HepG2 (cell line): ENCODE data around the gene NDUFA8. TPM values are rescaled to one million over a fixed set of nuclear protein-coding genes. Genes with fewer than 3 reads are reported as not detected.

Experiments
- SETDB1 ChIP-seq: sonication (generic); formaldehyde crosslinking; IDR thresholded peaks from 2 replicates; pipeline ENCODE4 v1.5.1; 2020; ENCODE audit warnings: missing genetic modification reagents, mild to moderate bottlenecking, borderline replicate concordance
- SIN3A ChIP-seq: IDR thresholded peaks from 2 replicates; pipeline ENCODE4 v1.6.1; 2011; ENCODE audit warnings: low read depth, mild to moderate bottlenecking, control low read depth, low read length, borderline replicate concordance
- SKI ChIP-seq: fragments of 450-650 bp; IDR thresholded peaks from one replicate; pipeline ENCODE4 v1.6.1; 2018; ENCODE audit warnings: mild to moderate bottlenecking; ENCODE audit not compliant: partially characterized antibody
- SNAPC2 ChIP-seq: sonication (generic); formaldehyde crosslinking; IDR thresholded peaks from 2 replicates; pipeline ENCODE4 v1.8.1; 2022; ENCODE audit warnings: mild to moderate bottlenecking, missing genetic modification reagents
- ZBTB20 ChIP-seq: sonication (generic); formaldehyde crosslinking; IDR thresholded peaks from 2 replicates; pipeline ENCODE4 v1.8.1; 2023; ENCODE audit warnings: missing genetic modification reagents, low read depth, mild to moderate bottlenecking, borderline replicate concordance
- ZBTB39 ChIP-seq: sonication (generic); formaldehyde crosslinking; IDR thresholded peaks from 2 replicates; pipeline ENCODE4 v1.5.0; 2020; ENCODE audit warnings: missing genetic modification reagents
- ZNF124 ChIP-seq: sonication (generic); formaldehyde crosslinking; IDR thresholded peaks from 2 replicates; pipeline ENCODE4 v1.4.0; 2020; ENCODE audit warnings: missing genetic modification reagents
- ZNF567 ChIP-seq: sonication (generic); formaldehyde crosslinking; IDR thresholded peaks from 2 replicates; pipeline ENCODE4 v1.8.1; 2023; ENCODE audit warnings: mild to moderate bottlenecking, missing genetic modification reagents, borderline replicate concordance
- ZNF747 ChIP-seq: sonication (generic); formaldehyde crosslinking; IDR thresholded peaks from 2 replicates; pipeline ENCODE4 v1.8.1; 2023; ENCODE audit warnings: missing genetic modification reagents, mild to moderate bottlenecking, borderline replicate concordance
- ZNF790 ChIP-seq: sonication (generic); formaldehyde crosslinking; IDR thresholded peaks from 2 replicates; pipeline ENCODE4 v1.8.0; 2022; ENCODE audit warnings: missing genetic modification reagents, mild to moderate bottlenecking, borderline replicate concordance
- ZNF891 ChIP-seq: sonication (generic); formaldehyde crosslinking; IDR thresholded peaks from 2 replicates; pipeline ENCODE4 v1.5.0; 2020; ENCODE audit warnings: mild to moderate bottlenecking, missing genetic modification reagents
- polyA plus RNA-seq, 8 experiments: library from polyadenylated mRNA; depleted of rRNA in 3 of 8; stranded (reverse) in 7 of 8; unstranded in 1 of 8; fragments of >200 nt; fragmentation: Illumina TruSeq in 4 of 8; extraction: Trizol in 4 of 8; gene quantifications; 2 replicates each; pipeline versions ENCODE4 v1.2.1 to v1.2.3, GENCODE V29; 2011 to 2016; ENCODE audit warnings: low read depth in 4 of 8, missing spikeins in 1 of 8, mixed read lengths in 1 of 8; ENCODE audit not compliant: insufficient read depth in 1 of 8
- total RNA-seq, 5 experiments: library from RNA; depleted of rRNA; stranded (reverse); fragments of >200 nt; fragmentation: Illumina TruSeq; extraction: Trizol; gene quantifications; 2 replicates each; pipeline ENCODE4 v1.2.3, GENCODE V29; 2016; ENCODE audit warnings: low read depth in 1 of 5
- TF ChIP-seq, protein P1 (sequence below): sonication (generic); formaldehyde crosslinking; conservative IDR thresholded peaks from 2 replicates; pipeline ENCODE4 v1.8.1; 2023; ENCODE audit warnings: missing genetic modification reagents
- TF ChIP-seq, protein P2 (sequence below): sonication (generic); formaldehyde crosslinking; IDR thresholded peaks from 2 replicates; pipeline ENCODE4 v1.9.0; 2021; ENCODE audit warnings: mild to moderate bottlenecking, missing genetic modification reagents
- TF ChIP-seq, protein P3 (sequence below): sonication (generic); formaldehyde crosslinking; IDR thresholded peaks from 2 replicates; pipeline ENCODE4 v1.4.0; 2020; ENCODE audit warnings: mild to moderate bottlenecking, missing genetic modification reagents, borderline replicate concordance

Gene NDUFA8
- total and polyA plus RNA-seq, 2 of the 13 experiments (the other 11 are each of a cell fraction or from before 2014, with no cell fraction given): 68.6 to 71.7 TPM

GRCh38 chr9:122188369-122188768 is 28.8 kb upstream of the NDUFA8 start (continued):
- TF ChIP-seq ZNF891 (CRISPR knock-in tag) (no peak), ZNF790 (CRISPR knock-in tag) (no peak), SIN3A (no peak), ZNF124 (CRISPR knock-in tag) (no peak), SNAPC2 (CRISPR knock-in tag) (no peak), ZNF747 (CRISPR knock-in tag) (no peak), ZNF567 (no peak), SKI (peak; percentile 58), SETDB1 (CRISPR knock-in tag) (no peak), ZBTB39 (no peak), ZBTB20 (no peak)
- TF ChIP-seq, protein P1, sequence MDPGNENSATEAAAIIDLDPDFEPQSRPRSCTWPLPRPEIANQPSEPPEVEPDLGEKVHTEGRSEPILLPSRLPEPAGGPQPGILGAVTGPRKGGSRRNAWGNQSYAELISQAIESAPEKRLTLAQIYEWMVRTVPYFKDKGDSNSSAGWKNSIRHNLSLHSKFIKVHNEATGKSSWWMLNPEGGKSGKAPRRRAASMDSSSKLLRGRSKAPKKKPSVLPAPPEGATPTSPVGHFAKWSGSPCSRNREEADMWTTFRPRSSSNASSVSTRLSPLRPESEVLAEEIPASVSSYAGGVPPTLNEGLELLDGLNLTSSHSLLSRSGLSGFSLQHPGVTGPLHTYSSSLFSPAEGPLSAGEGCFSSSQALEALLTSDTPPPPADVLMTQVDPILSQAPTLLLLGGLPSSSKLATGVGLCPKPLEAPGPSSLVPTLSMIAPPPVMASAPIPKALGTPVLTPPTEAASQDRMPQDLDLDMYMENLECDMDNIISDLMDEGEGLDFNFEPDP (CRISPR knock-in tag): no peak
- TF ChIP-seq, protein P2, sequence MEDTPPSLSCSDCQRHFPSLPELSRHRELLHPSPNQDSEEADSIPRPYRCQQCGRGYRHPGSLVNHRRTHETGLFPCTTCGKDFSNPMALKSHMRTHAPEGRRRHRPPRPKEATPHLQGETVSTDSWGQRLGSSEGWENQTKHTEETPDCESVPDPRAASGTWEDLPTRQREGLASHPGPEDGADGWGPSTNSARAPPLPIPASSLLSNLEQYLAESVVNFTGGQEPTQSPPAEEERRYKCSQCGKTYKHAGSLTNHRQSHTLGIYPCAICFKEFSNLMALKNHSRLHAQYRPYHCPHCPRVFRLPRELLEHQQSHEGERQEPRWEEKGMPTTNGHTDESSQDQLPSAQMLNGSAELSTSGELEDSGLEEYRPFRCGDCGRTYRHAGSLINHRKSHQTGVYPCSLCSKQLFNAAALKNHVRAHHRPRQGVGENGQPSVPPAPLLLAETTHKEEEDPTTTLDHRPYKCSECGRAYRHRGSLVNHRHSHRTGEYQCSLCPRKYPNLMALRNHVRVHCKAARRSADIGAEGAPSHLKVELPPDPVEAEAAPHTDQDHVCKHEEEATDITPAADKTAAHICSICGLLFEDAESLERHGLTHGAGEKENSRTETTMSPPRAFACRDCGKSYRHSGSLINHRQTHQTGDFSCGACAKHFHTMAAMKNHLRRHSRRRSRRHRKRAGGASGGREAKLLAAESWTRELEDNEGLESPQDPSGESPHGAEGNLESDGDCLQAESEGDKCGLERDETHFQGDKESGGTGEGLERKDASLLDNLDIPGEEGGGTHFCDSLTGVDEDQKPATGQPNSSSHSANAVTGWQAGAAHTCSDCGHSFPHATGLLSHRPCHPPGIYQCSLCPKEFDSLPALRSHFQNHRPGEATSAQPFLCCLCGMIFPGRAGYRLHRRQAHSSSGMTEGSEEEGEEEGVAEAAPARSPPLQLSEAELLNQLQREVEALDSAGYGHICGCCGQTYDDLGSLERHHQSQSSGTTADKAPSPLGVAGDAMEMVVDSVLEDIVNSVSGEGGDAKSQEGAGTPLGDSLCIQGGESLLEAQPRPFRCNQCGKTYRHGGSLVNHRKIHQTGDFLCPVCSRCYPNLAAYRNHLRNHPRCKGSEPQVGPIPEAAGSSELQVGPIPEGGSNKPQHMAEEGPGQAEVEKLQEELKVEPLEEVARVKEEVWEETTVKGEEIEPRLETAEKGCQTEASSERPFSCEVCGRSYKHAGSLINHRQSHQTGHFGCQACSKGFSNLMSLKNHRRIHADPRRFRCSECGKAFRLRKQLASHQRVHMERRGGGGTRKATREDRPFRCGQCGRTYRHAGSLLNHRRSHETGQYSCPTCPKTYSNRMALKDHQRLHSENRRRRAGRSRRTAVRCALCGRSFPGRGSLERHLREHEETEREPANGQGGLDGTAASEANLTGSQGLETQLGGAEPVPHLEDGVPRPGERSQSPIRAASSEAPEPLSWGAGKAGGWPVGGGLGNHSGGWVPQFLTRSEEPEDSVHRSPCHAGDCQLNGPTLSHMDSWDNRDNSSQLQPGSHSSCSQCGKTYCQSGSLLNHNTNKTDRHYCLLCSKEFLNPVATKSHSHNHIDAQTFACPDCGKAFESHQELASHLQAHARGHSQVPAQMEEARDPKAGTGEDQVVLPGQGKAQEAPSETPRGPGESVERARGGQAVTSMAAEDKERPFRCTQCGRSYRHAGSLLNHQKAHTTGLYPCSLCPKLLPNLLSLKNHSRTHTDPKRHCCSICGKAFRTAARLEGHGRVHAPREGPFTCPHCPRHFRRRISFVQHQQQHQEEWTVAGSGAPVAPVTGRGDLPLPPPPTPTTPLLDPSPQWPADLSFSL: no peak
- TF ChIP-seq, protein P3, sequence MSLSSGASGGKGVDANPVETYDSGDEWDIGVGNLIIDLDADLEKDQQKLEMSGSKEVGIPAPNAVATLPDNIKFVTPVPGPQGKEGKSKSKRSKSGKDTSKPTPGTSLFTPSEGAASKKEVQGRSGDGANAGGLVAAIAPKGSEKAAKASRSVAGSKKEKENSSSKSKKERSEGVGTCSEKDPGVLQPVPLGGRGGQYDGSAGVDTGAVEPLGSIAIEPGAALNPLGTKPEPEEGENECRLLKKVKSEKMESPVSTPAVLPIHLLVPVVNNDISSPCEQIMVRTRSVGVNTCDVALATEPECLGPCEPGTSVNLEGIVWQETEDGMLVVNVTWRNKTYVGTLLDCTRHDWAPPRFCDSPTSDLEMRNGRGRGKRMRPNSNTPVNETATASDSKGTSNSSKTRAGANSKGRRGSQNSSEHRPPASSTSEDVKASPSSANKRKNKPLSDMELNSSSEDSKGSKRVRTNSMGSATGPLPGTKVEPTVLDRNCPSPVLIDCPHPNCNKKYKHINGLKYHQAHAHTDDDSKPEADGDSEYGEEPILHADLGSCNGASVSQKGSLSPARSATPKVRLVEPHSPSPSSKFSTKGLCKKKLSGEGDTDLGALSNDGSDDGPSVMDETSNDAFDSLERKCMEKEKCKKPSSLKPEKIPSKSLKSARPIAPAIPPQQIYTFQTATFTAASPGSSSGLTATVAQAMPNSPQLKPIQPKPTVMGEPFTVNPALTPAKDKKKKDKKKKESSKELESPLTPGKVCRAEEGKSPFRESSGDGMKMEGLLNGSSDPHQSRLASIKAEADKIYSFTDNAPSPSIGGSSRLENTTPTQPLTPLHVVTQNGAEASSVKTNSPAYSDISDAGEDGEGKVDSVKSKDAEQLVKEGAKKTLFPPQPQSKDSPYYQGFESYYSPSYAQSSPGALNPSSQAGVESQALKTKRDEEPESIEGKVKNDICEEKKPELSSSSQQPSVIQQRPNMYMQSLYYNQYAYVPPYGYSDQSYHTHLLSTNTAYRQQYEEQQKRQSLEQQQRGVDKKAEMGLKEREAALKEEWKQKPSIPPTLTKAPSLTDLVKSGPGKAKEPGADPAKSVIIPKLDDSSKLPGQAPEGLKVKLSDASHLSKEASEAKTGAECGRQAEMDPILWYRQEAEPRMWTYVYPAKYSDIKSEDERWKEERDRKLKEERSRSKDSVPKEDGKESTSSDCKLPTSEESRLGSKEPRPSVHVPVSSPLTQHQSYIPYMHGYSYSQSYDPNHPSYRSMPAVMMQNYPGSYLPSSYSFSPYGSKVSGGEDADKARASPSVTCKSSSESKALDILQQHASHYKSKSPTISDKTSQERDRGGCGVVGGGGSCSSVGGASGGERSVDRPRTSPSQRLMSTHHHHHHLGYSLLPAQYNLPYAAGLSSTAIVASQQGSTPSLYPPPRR (CRISPR knock-in tag): no peak
